IMR-90 (cell line): ENCODE data around the gene DCUN1D5. TPM values are rescaled to one million over a fixed set of nuclear protein-coding genes. Genes with fewer than 3 reads are reported as not detected.

Experiments used
- ATAC-seq: fragments of 200-7000 bp; cut with Tn5 transposase; 2 replicates; pipeline ENCODE4 v1.9.1; 2020; ENCODE audit warnings: low read depth, mild to moderate bottlenecking, moderate library complexity
- BruUV-seq: library from RNA; stranded (reverse); fragments of 400-500 nt; replicated peaks from 2 replicates; lab custom pipeline; 2021; lab: Mats Ljungman, UMichigan
- CTCF ChIA-PET: fragments of 300-600 bp; formaldehyde crosslinking; extraction: SDS; loops from one replicate; lab custom pipeline; 2021; ENCODE audit warnings: antibody characterized with exemption; lab: Yijun Ruan, JAX
- POLR2A ChIA-PET: fragments of 300-600 bp; sonication (Branson Sonifier 250); formaldehyde crosslinking; loops from one replicate; lab custom pipeline; 2022; ENCODE audit warnings: antibody characterized with exemption; ENCODE audit not compliant: unreplicated experiment; lab: Charles Lee
- DNase-seq: peaks from one replicate; pipeline ENCODE4 v3.0.0; 2013
- H2AFZ ChIP-seq: replicated peaks from 2 replicates; pipeline ENCODE3; 2013; ENCODE audit warnings: low read length, mild to moderate bottlenecking; ENCODE audit not compliant: poor library complexity
- H2AK5ac ChIP-seq: 2 replicates; pipeline ENCODE4 v1.6.1; 2013; ENCODE audit warnings: low read depth, low read length, inconsistent platforms
- H2AK9ac ChIP-seq: replicated peaks from 2 replicates; pipeline ENCODE3; 2013; ENCODE audit warnings: mild to moderate bottlenecking, low read depth, low read length, moderate library complexity; ENCODE audit not compliant: poor library complexity
- H2BK120ac ChIP-seq: 2 replicates; pipeline ENCODE4 v1.6.1; 2013; ENCODE audit warnings: low read depth, low read length, inconsistent platforms
- H2BK15ac ChIP-seq: 3 replicates; pipeline ENCODE4 v1.6.1; 2013; ENCODE audit warnings: low read depth, low read length, inconsistent platforms
- H2BK20ac ChIP-seq: 2 replicates; pipeline ENCODE4 v1.6.1; 2013; ENCODE audit warnings: low read depth, mild to moderate bottlenecking, inconsistent platforms, low read length, moderate library complexity
- H2BK5ac ChIP-seq: 2 replicates; pipeline ENCODE4 v1.6.1; 2013; ENCODE audit warnings: mild to moderate bottlenecking, low read depth, low read length, inconsistent platforms; ENCODE audit not compliant: poor library complexity, severe bottlenecking
- H3K14ac ChIP-seq: replicated peaks from 2 replicates; pipeline ENCODE4 v1.6.1; 2013; ENCODE audit warnings: low read depth, low read length, inconsistent platforms
- H3K18ac ChIP-seq: 2 replicates; pipeline ENCODE4 v1.6.1; 2013; ENCODE audit warnings: low read depth, low read length, control low read depth
- H3K23ac ChIP-seq: 2 replicates; pipeline ENCODE4 v1.6.1; 2013; ENCODE audit warnings: low read depth, low read length, inconsistent platforms
- H3K27ac ChIP-seq: 2 replicates; pipeline ENCODE4 v1.5.1; 2013; ENCODE audit warnings: mild to moderate bottlenecking, control low read depth, low read length; ENCODE audit not compliant: insufficient read depth
- H3K27me3 ChIP-seq: 2 replicates; pipeline ENCODE4 v1.6.1; 2013; ENCODE audit warnings: low read length; ENCODE audit not compliant: control insufficient read depth, insufficient read depth
- H3K36me3 ChIP-seq: 2 replicates; pipeline ENCODE4 v1.6.1; 2013; ENCODE audit warnings: low read length, mixed read lengths; ENCODE audit not compliant: control insufficient read depth, insufficient read depth
- H3K4ac ChIP-seq: 2 replicates; pipeline ENCODE4 v1.6.1; 2013; ENCODE audit warnings: low read depth, low read length, inconsistent platforms
- H3K4me1 ChIP-seq: 2 replicates; pipeline ENCODE4 v1.6.1; 2013; ENCODE audit warnings: low read length, mixed read lengths; ENCODE audit not compliant: control insufficient read depth, insufficient read depth
- H3K4me2 ChIP-seq: 2 replicates; pipeline ENCODE4 v1.6.1; 2013; ENCODE audit warnings: low read depth, mild to moderate bottlenecking, control low read depth, low read length, moderate library complexity
- H3K4me3 ChIP-seq: 2 replicates; pipeline ENCODE4 v1.5.1; 2013; ENCODE audit warnings: low read depth, mild to moderate bottlenecking, control low read depth, low read length, moderate library complexity; ENCODE audit not compliant: insufficient read depth
- H3K56ac ChIP-seq: 2 replicates; pipeline ENCODE4 v1.6.1; 2013; ENCODE audit warnings: low read length, inconsistent platforms; ENCODE audit not compliant: insufficient read depth; ENCODE audit errors: extremely low read depth
- H3K79me1 ChIP-seq, 2 experiments: 2 replicates each; pipeline ENCODE4 v1.6.1; 2013; ENCODE audit warnings: low read length in 2 of 2, inconsistent platforms in 1 of 2, low read depth in 1 of 2
- H3K9ac ChIP-seq: 2 replicates; pipeline ENCODE4 v1.6.1; 2013; ENCODE audit warnings: low read depth, low read length, control low read depth
- H3K9me1 ChIP-seq: 2 replicates; pipeline ENCODE4 v1.6.1; 2013; ENCODE audit warnings: low read length, inconsistent platforms; ENCODE audit not compliant: insufficient read depth
- H3K9me3 ChIP-seq: 2 replicates; pipeline ENCODE4 v1.6.1; 2013; ENCODE audit warnings: low read length; ENCODE audit not compliant: control insufficient read depth, insufficient read depth
- H4K20me1 ChIP-seq: 2 replicates; pipeline ENCODE4 v1.6.1; 2013; ENCODE audit warnings: low read length, inconsistent platforms; ENCODE audit not compliant: insufficient read depth
- H4K5ac ChIP-seq: 2 replicates; pipeline ENCODE4 v1.6.1; 2013; ENCODE audit warnings: mild to moderate bottlenecking, low read depth, low read length, control low read depth
- H4K8ac ChIP-seq, 2 experiments: 2 replicates each; pipeline ENCODE4 v1.6.1; 2013; ENCODE audit warnings: low read depth in 2 of 2, low read length in 2 of 2, control low read depth in 1 of 2, inconsistent platforms in 1 of 2
- H4K91ac ChIP-seq: 2 replicates; pipeline ENCODE4 v1.6.1; 2013; ENCODE audit warnings: low read depth, low read length, inconsistent platforms; ENCODE audit not compliant: insufficient read depth
- CEBPB ChIP-seq: IDR thresholded peaks from 2 replicates; pipeline ENCODE4 v1.6.1; 2012; ENCODE audit warnings: low read depth, low read length, improper control_type of control experiment
- POLR2A ChIP-seq: IDR thresholded peaks from 2 replicates; pipeline ENCODE4 v1.6.1; 2012; ENCODE audit warnings: mild to moderate bottlenecking, low read depth, low read length
- SMC3 ChIP-seq: fragments of 150-350 bp; IDR thresholded peaks from 2 replicates; pipeline ENCODE4 v1.6.1; 2016; ENCODE audit warnings: low read depth, mild to moderate bottlenecking, antibody characterized with exemption, low read length, moderate library complexity
- WGBS, 2 experiments: methylation state at CpG; one replicate each; pipeline versions ENCODE4 v1.1.5 to v1.1.7; 2013; ENCODE audit warnings: missing lambda C conversion rate in 2 of 2; ENCODE audit not compliant: insufficient read length in 1 of 2; ENCODE audit errors: extremely low coverage in 2 of 2; 5-methylcytosine and 5-hydroxymethylcytosine counted together
- dilution Hi-C: fragments of 300-500 bp; cut with HindIII; formaldehyde crosslinking; loops from one replicate; pipeline ENCODE4 v1.14.3; 2018; ENCODE audit warnings: low sequenced_read_pairs; ENCODE audit not compliant: unreplicated experiment
- in situ Hi-C: fragments of 300-500 bp; cut with MboI; formaldehyde crosslinking; loops from 3 replicates; pipeline ENCODE4 v1.14.3; 2019; ENCODE audit warnings: low sequenced_read_pairs, inconsistent platforms, mixed read lengths
- intact Hi-C: fragments of 100-400 bp; cut with micrococcal nuclease; formaldehyde crosslinking; loops from 2 replicates; pipeline ENCODE4 v1.10.0; 2022
- polyA plus RNA-seq, 3 experiments: library from polyadenylated mRNA; depleted of rRNA; stranded (reverse); fragments of >200 nt; gene quantifications; 2 replicates each; pipeline ENCODE4 v1.2.3, GENCODE V29; 2012; ENCODE audit warnings: low replicate concordance in 1 of 3
- total RNA-seq: library from RNA; depleted of rRNA; stranded (reverse); fragments of >200 nt; gene quantifications from 2 replicates; pipeline ENCODE4 v1.2.3, GENCODE V29; 2012

The DCUN1D5 gene
- total and polyA plus RNA-seq, 2 of the 4 experiments (the other 2 are of a cell fraction) = 47.8 to 58.3 TPM

- Histone ChIP-seq H2BK120ac (no peak overlapping the region), H2BK15ac (no peak overlapping the region), H3K56ac (no peak overlapping the region), H4K20me1 (peaks cover 5% of the 10 kb centered on the region; the same call in 1 of the 2 replicates), H3K14ac (no peak overlapping the region), H3K27me3 (no peaks in the 10 kb centered on the region), H3K27ac (no peak overlapping the region), H3K4ac (no peak overlapping the region), H3K23ac (no peak overlapping the region; the same call in 1 of the 2 replicates), H3K18ac (no peak overlapping the region), H3K79me1 (peaks cover 17 to 20% of the 10 kb centered on the region in 2 experiments), H2AK5ac (no peak overlapping the region), H3K4me1 (no peaks in the 10 kb centered on the region), H3K36me3 (peaks cover 3% of the 10 kb centered on the region; the same call in 1 of the 2 replicates), H3K9ac (no peak overlapping the region), H2BK20ac (no peak overlapping the region), H4K5ac (no peak overlapping the region), H3K4me2 (no peak overlapping the region), H3K9me3 (no peaks in the 10 kb centered on the region), H3K9me1 (0 out of 2 replicates have a peak, but pooled peaks cover 3% of the 10 kb centered on the region), H4K8ac (no peak overlapping the region), H2AK9ac (no peak overlapping the region), H2AFZ (no peak overlapping the region), H2BK5ac (no peak overlapping the region), H3K4me3 (no peak overlapping the region), H4K91ac (no peak overlapping the region)
- no peak for TF ChIP-seq CEBPB
- no peak for TF ChIP-seq SMC3
- TF ChIP-seq POLR2A = no peak
- dilution Hi-C loops (no loop called here), intact Hi-C loops (no loop called here), in situ Hi-C loops (no loop called here)
- ATAC-seq (no peak), DNase-seq (no peak)
- WGBS, 2 experiments = no CpG with 5 or more reads among the region's 1 CpG
- BruUV-seq = no TSS peak
- ChIA-PET POLR2A (no interaction called here), CTCF (interaction anchor here (0.6 to 0.9 kb wide), 2 partner anchors 12 to 31 kb away, joined by 3 read pairs; no protein-coding TSS in a partner anchor)
Measured at GRCh38 chr11:103067118-103067517, 24.8 kb downstream of the DCUN1D5 start.
